CD4-positive, alpha-beta T cell treated with Interferon gamma for 1 hour (primary cell): ENCODE results near the gene CARD19.

ENCODE experiments used
- DNase-seq: peaks from one replicate; pipeline ENCODE4 v3.0.0-alpha.2; 2020

CARD19 gene

GRCh38 chr9:93096131-93096802 lies at the start of gene CARD19:
TSS of gene CARD19 (plus strand) at chr9:93096217. CDS start at chr9:93096346, 129 bp downstream.
- peak; percentile 51 for DNase-seq

GRCh38 chr9:93048566-93049448 lies 47.2 kb upstream of the CARD19 start:
- no peak for DNase-seq

GRCh38 chr9:93049491-93049890 lies 46.5 kb upstream of the CARD19 start:
- no peak for DNase-seq

- no peak for DNase-seq
Measured at GRCh38 chr9:93050231-93050630, 45.8 kb upstream of the CARD19 start.

GRCh38 chr9:93051680-93052089 lies 44.3 kb upstream of the CARD19 start:
- DNase-seq: no peak

- DNase-seq: no peak
Measured at GRCh38 chr9:93052791-93053540, 43.1 kb upstream of the CARD19 start.

- no peak for DNase-seq
Measured at GRCh38 chr9:93053781-93054331, 42.2 kb upstream of the CARD19 start.

- DNase-seq: no peak
Measured at GRCh38 chr9:93054758-93055704, 41.0 kb upstream of the CARD19 start.

GRCh38 chr9:93057042-93057702 lies 38.8 kb upstream of the CARD19 start:
- DNase-seq: no peak

GRCh38 chr9:93057703-93058354 lies 38.2 kb upstream of the CARD19 start:
- DNase-seq: no peak

- peak; percentile 73 for DNase-seq
Measured at GRCh38 chr9:93058355-93059010, 37.5 kb upstream of the CARD19 start, which contains the start of gene SUSD3. TSS of gene SUSD3 (plus strand) at chr9:93058701. CDS start at chr9:93058743, 42 bp downstream.

GRCh38 chr9:93059011-93059714 lies 36.9 kb upstream of the CARD19 start:
- no peak for DNase-seq

- no peak for DNase-seq
Measured at GRCh38 chr9:93059715-93060578, 36.1 kb upstream of the CARD19 start.

GRCh38 chr9:93060746-93061259 lies 35.2 kb upstream of the CARD19 start:
- DNase-seq: no peak

- DNase-seq: no peak
Measured at GRCh38 chr9:93061260-93061751, 34.7 kb upstream of the CARD19 start.

GRCh38 chr9:93061791-93062763 lies 33.9 kb upstream of the CARD19 start:
- peak; percentile 59 for DNase-seq
